Upper lobe of right lung (tissue), 1 donor: ENCODE results near the gene SAP30BP. TPM values are rescaled to one million over a fixed set of nuclear protein-coding genes. Genes with fewer than 3 reads are reported as not detected.

Experiments
- ATAC-seq: fragments of 200-7000 bp; cut with Tn5 transposase; one replicate; pipeline ENCODE4 v1.9.1; 2020; ENCODE audit warnings: mild to moderate bottlenecking, moderate library complexity
- DNase-seq: peaks from one replicate; pipeline ENCODE4 v3.0.0-alpha.2; 2020
- H3K27ac ChIP-seq: fragments of 200-600 bp; one replicate; pipeline ENCODE4 v1.8.0; 2022
- H3K27me3 ChIP-seq: fragments of 200-600 bp; one replicate; pipeline ENCODE4 v1.8.0; 2022; ENCODE audit warnings: mild to moderate bottlenecking
- H3K36me3 ChIP-seq: fragments of 200-600 bp; one replicate; pipeline ENCODE4 v1.8.0; 2022
- H3K4me1 ChIP-seq: fragments of 200-600 bp; one replicate; pipeline ENCODE4 v1.8.0; 2022
- H3K4me3 ChIP-seq: fragments of 200-600 bp; one replicate; pipeline ENCODE4 v1.8.0; 2022; ENCODE audit warnings: mild to moderate bottlenecking
- H3K9me3 ChIP-seq: fragments of 200-600 bp; one replicate; pipeline ENCODE4 v1.8.0; 2022
- intact Hi-C: fragments of 100-400 bp; cut with DNase I; formaldehyde crosslinking; loops from one replicate; pipeline ENCODE4 v1.11.0; 2022
- total RNA-seq: library from RNA; stranded (reverse); fragmentation: NEBNext Ultra II Directional; extraction: Animal tissue kit (Norgen Biotek cat#: 25700); gene quantifications from one replicate; pipeline ENCODE4 v1.2.1, GENCODE V29; 2021
- TF ChIP-seq, protein P1 (sequence below): fragments of 200-600 bp; IDR thresholded peaks from one replicate; pipeline ENCODE4 v1.8.0; 2022; ENCODE audit warnings: antibody characterized with exemption
- donor health status: DM: no; HTN: yes; CAD: no; lungs with severe emphysema.

Gene SAP30BP
- total RNA-seq, 1 donor from 2014 or later: 71.4 TPM

DNA sequence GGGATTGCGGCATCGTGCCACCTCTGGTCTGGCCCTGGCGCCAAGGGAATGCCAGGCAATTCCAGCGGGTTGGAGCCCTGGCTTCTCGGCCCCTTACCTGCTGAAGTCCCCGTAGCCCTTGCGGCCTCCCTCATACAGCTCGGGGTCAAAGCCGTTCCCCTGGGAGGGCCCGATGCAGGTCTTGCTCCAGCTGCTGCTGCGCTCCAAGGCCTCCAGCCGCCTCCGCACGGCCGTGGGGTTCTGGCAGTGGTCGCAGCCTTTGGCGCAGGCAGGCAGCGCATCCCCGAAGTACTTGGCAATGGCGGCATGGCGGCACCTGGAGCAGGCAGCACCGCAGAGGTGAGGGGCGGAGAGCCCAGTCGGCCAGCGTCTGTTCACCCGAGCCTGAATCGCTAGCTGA is 35.8 kb upstream of the SAP30BP start:
- intact Hi-C loops: no loop called here
- H3K27ac ChIP-seq: no peak overlapping the region
- H3K9me3 ChIP-seq: no peaks in the 10 kb centered on the region
- peaks cover 21% of the 10 kb centered on the region for H3K4me1 ChIP-seq
- no peak overlapping the region for H3K4me3 ChIP-seq
- no peak for ATAC-seq
- H3K36me3 ChIP-seq: peaks cover 22% of the 10 kb centered on the region
- TF ChIP-seq, protein P1, sequence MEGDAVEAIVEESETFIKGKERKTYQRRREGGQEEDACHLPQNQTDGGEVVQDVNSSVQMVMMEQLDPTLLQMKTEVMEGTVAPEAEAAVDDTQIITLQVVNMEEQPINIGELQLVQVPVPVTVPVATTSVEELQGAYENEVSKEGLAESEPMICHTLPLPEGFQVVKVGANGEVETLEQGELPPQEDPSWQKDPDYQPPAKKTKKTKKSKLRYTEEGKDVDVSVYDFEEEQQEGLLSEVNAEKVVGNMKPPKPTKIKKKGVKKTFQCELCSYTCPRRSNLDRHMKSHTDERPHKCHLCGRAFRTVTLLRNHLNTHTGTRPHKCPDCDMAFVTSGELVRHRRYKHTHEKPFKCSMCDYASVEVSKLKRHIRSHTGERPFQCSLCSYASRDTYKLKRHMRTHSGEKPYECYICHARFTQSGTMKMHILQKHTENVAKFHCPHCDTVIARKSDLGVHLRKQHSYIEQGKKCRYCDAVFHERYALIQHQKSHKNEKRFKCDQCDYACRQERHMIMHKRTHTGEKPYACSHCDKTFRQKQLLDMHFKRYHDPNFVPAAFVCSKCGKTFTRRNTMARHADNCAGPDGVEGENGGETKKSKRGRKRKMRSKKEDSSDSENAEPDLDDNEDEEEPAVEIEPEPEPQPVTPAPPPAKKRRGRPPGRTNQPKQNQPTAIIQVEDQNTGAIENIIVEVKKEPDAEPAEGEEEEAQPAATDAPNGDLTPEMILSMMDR: no peak
- no peaks in the 10 kb centered on the region for H3K27me3 ChIP-seq
- no peak for DNase-seq

DNA sequence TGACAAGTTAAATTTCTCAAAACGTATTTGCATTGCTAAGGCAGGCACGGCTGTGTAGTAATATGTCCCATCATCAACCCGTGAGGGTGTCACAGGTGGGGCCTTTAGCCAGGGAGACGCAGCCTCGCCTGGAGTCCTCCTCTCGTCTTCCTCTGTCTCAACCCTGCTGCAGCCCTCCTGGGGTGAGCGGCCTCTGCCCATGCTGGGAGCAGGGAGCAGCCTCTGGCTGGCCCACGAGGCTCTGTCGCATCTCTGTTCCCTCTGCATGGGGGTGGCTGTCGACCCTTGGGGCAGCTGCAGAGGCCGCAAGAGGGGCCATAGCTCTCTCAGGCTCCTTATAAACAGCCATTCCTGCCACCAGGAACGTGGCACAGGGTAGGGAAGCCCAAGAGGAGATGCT is 34.7 kb upstream of the SAP30BP start:
- H3K4me1 ChIP-seq: peaks cover 29% of the 10 kb centered on the region
- H3K27ac ChIP-seq: no peak overlapping the region
- intact Hi-C loops: no loop called here
- H3K9me3 ChIP-seq: no peaks in the 10 kb centered on the region
- H3K4me3 ChIP-seq: no peak overlapping the region
- H3K36me3 ChIP-seq: peaks cover 11% of the 10 kb centered on the region
- TF ChIP-seq, protein P1: no peak
- ATAC-seq: no peak
- H3K27me3 ChIP-seq: no peaks in the 10 kb centered on the region
- no peak for DNase-seq

DNA sequence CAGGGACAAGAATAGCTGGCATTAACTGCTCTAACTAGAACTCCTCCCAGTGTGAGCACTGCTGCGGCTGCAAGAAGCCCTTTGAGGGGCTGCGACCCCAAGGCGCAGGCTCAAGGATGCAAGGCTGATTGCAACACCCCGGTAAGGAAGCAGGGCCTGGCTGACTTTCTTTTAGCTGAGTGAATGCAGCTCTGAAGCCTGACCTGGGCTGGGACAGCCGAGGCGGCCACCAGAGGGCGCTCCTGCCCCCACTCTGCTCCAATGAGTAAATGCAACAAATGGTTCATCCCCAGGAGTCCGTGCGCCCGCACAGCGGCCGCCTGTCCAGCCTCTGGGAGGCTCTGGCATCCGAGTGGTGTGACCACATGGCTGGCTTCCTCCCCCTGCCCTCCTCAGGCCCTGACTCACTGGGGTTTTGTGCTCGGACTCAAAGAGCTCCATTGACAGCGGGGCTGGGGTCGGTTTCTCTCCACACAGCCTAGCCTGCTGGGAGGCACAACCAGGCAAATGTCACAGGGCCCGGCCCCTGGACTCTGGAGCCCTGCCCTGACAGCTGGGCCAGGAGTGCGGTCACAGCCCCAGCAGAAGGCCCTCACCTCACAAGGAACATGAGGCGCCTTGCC is 34.2 kb upstream of the SAP30BP start, which contains the start of gene SMIM5:
Gene SMIM5 (plus strand): TSS at position 572 of the 623 bp plus-strand sequence. CDS start 6,768 bp downstream, outside the sequence.
- DNase-seq: peak; percentile 93
- Histone ChIP-seq H3K4me1 (peaks cover 29% of the 10 kb centered on the region), H3K27ac (peak within 1 kb of the TSS; percentile 81), H3K27me3 (no peaks in the 10 kb centered on the region), H3K4me3 (no peak within 1 kb of the TSS), H3K36me3 (peaks cover 11% of the 10 kb centered on the region), H3K9me3 (no peaks in the 10 kb centered on the region)
- intact Hi-C loops: no loop called here
- peak; percentile 84 for ATAC-seq
- TF ChIP-seq, protein P1: peak; percentile 98

DNA sequence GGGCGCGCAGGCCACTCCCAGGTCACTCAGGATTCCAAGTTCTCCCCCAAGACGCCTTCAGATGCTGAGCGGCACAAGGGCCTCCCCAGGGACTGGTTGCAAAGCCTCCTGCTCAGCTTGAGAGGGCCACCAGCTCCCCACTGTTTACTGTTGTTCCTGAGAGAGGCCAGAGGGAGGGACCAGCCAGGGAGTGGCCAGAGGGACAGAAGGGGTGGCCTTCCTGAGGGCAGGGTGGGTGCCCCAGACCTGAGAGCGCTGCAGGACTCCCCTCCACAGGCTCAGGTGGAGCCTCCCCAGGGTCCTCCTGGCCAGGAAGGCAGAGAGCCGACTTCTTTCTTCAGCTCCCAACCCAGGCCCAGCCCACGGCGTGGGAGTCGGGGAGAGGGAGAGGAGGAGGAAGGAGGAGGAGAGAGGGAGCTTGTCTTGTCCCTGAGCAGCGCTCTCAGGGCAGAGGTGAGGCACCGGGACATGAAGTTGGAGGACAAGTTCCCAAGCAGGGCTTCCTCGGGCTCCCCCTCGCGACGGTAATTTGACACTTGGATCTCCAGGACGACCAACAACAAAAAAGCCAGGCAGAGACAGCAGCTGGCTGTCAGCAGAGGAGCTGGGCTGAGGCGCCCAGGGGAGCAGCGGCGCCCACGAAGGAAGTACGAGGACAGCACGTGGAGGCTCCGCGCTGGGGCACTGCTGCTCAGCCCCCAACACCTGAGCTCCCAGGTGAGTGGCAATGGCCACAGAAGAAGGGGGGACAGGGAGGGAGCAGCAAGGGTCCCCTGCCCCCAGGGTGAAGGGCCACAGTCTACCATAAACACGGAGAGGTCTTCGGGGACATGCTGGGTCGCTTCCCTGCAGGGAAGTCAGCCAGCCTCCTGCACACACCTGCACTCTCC is 33.4 kb upstream of the SAP30BP start:
- intact Hi-C loops: no loop called here
- peaks cover 29% of the 10 kb centered on the region for H3K4me1 ChIP-seq
- peak; percentile 70 for ATAC-seq

DNA sequence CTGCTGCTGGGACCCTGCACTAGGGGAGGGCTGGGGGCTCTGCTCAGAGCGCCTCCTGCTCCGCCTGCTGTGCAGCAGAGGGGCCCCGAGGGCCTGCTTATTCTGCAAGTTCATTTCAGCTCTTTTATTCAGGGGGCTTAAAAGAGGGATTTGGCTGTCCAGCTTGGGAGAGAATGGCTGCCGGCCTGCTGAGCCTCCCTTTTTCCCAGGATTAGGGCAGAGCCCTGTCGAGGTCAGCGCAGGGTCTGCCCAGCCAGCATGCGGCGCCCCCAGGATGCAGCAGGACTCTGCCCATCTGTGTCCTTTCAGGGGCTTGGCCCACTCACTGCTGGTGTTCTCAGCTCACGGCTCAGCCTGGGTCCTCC is 32.8 kb upstream of the SAP30BP start:
- ATAC-seq: no peak
- Histone ChIP-seq H3K36me3 (peaks cover 11% of the 10 kb centered on the region), H3K4me3 (no peak overlapping the region), H3K27ac (peak overlapping the region; percentile 81), H3K4me1 (peaks cover 29% of the 10 kb centered on the region), H3K27me3 (no peaks in the 10 kb centered on the region), H3K9me3 (no peaks in the 10 kb centered on the region)
- DNase-seq: no peak
- intact Hi-C loops: no loop called here
- TF ChIP-seq, protein P1: no peak

More for the DNA sequence above, 33.4 kb upstream of the SAP30BP start:
- Histone ChIP-seq H3K9me3 (no peaks in the 10 kb centered on the region), H3K27ac (peak overlapping the region; percentile 81), H3K4me3 (no peak overlapping the region), H3K36me3 (peaks cover 11% of the 10 kb centered on the region), H3K27me3 (no peaks in the 10 kb centered on the region)
- DNase-seq: peak; percentile 91
- TF ChIP-seq, protein P1: peak; percentile 62
